HG02623 (cell line): ENCODE results near the gene FAM174C.

Experiments
- ATAC-seq: cut with Tn5 transposase; IDR thresholded peaks from one replicate; pipeline ENCODE4 v1.9.1; 2021; ENCODE audit warnings: moderate library complexity; ENCODE audit not compliant: unreplicated experiment

FAM174C gene

DNA sequence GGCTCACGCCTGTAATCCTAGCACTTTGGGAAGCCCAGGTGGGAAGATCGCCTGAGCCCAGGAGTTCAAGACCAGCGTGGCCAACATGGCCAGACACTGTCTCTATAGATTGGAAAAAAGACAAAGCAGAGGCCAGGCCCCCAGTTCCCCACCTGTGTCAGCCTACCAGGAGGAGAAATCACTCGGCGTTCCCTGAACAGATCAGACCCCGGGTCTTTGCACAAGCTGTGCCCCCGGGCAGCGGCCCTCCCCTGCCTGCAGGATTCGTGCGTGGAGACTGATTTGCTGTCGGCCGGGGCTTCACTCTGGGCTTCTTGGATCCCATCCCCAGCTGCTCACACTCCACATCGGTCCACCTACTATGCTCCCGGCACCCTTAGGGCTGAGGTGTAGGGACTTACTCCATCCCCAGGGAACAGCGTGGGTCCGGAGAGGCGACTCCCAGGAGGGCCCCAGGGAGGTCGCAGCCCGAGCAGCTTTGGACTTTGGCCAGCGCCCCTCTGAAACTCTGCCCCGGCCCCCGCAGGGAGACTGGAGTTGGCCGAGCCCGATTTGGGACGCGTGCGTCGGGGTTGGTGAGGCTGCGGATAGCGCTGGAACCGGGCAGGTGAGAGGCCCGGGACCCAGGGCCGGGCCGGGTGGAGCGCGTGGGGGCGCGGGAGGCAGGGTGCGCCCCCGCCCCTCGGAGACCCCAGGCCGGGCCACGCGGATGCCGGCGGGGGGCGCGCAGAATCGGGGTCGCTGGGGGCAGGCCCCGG, 9.8 kb downstream of the FAM174C start:
- no peak for ATAC-seq

GRCh38 chr19:1285737-1286360, 10.5 kb downstream of the FAM174C start, which contains the start of gene EFNA2:
EFNA2 (plus strand) TSS chr19:1285873; CDS start chr19:1286169, 296 bp downstream.
- ATAC-seq, result no peak

DNA sequence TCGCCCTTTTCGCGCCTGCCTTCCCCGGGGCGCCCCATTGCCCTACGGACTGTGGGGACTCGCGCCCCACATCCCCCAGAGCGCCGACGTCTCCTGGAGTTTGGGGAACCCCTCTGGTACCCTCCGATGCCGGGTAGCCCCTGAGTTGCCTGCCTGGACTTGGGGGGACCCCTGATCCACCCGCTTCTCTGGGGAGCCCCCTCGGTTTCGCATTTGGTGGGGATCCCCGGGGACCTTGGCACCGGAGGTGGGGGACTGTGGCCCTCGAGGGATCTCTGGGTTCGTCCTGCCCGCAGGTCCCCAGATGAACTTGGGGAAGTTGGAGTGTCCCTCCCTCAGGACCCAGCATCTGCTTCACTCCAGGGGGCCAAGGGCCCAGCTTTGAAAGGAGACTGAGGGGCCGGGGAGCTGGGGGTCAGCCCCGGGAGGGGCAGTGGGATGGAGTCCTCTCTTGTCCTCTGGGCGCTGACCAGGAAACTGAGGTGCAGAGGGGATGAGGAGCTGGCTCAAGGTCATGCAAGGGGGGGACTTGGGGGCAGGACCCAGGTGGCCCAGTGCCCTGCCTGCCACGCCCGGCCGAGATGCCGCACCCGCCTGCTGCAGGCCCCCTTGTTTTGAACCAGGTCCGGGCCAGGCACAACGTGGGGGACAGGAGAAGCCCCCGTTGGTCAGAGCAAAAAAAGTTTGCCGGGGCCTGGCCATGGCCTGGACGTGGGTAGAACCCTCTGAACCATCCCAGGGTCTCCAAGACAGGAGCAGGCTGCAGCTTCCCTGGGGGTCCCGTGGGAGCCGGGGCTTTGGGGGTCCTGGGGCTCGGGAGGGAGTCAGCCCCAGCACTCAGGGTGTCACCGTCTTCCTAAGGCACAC, 11.4 kb downstream of the FAM174C start:
- ATAC-seq, result no peak

- no peak for ATAC-seq
These were observed 12.3 kb downstream of the FAM174C start for GRCh38 chr19:1287354-1288225.

DNA sequence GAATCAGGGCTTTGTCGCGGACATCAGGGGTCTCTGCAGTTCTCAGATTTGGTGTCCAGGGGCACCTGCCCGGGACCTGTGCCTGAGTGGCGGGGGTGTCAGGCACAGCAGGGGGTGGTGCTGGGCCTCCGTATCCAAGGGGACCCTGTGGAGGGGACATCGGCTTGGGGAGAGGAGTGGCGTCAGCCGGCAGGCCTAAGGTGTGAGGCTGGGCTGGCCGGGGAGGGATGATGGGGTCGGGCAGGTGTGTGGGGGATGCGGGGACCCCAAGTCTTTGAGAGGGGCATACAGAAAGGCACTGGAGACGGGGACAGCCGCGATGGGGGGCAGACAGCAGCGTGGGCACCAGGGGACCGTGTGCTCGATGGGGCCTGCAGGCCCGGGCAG, 12.9 kb downstream of the FAM174C start:
- no peak for ATAC-seq

DNA sequence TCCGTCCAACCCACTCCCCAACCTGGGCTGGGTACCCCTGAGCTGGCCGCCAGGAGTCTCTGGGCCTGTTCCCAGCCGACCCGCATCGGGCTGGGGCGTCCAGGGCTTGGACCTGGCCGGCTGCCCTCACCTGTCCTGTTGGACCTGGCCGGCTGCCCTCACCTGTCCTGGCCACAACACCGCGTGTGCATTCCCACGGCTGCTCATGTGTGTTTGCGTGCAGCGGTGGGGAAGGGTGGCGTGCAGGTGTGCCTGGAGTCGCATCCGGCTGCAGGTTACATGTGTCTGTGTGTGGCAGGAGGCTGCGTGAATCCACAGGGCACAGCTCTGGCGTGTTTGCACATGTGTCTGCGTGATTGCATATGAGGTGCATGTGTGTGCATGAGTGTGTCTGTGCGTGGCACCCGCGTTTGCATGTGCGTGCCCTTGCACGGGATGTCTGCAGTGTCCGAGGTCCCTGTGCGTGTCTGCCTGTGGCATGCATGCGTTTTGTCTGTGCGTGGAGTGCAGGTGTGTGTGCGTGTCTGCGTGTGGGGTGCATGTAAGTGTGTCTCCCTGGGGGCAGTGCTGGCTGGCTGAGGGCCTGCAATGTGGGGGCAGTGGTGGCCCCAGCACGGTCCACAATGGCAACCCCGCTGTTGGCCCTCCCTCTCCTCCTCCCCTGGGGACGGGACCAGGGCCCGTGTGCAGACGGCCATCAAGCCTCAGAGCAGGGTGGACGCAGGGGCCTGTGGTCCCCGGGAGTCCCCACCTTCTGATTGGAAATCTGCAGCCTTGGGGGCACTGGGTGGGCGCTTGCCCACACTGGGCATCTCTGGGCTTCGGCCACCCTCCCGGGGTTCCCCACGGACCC, 13.7 kb downstream of the FAM174C start:
- no peak for ATAC-seq

DNA sequence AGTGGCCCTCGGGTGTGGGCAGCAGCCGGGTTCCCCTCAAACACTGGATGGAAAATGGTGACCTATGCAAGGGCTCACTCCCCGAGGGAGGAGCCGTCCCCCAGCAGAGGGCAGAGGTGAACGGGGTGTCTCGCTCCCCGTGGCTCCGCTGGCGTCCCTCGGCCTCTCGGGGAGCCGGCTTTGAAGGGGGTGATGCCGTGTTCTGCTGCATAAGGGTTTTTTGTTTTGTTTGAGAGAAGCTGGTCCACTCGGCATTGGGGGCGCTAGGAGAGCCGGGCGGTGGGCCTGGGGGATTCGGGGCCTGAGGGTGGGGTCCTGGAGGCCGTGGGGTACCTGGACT, 14.3 kb downstream of the FAM174C start:
- no peak for ATAC-seq

GRCh38 chr19:1290196-1290702, 14.9 kb downstream of the FAM174C start:
- ATAC-seq, result no peak

GRCh38 chr19:1290703-1291651, 15.6 kb downstream of the FAM174C start:
- no peak for ATAC-seq

DNA sequence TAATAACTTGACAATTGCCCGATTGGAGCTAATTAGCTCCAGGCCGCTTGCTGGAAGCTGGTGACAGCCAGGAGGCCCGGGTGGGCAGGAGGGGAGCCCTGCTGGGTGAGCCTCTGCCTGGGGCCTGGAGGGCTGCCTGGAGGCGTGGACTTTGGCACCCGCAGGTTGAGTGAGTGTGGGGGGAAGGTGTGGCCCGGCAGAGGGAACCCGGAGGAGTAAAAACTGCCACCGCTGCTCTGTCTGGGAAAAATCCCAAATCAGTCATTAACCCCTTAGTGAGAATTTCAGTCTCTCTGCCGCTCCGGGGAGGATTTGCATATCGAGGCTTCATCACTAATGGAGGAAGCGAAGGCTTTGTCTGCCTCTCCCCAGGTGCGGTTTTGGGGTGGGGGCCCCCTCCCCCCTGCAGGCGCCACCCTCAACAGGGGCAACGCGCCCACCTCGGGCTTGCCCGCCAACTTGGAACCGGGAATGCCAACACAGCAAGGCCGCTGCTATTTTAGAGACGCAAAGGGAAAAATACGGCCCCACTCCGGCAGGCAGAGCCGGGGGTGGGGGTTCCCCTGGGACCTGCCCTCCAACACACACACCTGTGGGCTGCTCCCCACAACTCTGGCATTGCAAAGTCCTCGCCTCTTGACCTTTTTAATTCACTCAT, 16.6 kb downstream of the FAM174C start:
- no peak for ATAC-seq

GRCh38 chr19:1292419-1293151, 17.3 kb downstream of the FAM174C start:
- ATAC-seq, result no peak

DNA sequence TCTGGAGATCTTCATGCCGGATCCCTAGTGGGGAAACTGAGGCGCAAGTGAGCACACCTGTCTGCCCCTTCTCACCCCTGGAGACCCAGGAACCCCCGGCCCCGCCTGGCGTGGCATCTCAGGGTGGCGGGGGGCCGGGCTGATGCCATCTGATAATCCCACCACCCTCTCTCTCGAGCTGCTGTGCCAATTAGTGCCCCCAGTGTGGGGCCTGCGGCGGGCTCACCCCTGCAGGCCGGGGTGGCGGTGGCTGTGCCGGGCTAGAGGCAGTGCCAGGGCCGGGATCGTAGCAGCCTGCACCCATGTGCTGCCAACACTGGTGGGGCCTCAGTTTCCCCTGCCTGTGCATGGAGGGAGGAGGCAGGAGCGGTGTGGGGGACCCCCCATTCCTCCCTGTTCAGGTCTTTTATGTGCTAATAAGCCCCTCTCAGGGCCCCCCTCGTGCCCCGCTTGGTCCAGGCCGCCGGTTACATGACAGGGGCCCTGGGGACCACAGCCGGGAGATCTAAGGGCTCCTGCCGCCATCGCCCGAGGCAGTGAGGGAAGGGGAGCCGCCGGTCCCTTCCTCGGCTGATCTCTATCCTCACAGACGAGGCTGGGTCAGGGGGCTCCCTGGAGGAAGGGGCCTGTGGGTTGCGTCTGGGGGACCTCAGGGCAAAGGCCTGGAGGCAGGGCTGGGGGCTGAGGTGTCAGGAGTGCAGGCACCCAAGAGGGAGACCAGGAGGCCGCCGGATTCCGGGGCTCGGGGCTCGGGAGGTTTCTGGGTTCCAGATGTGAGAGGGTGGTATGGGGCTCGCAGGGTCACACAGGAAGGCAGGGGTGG, 18.7 kb downstream of the FAM174C start:
- no peak for ATAC-seq

DNA sequence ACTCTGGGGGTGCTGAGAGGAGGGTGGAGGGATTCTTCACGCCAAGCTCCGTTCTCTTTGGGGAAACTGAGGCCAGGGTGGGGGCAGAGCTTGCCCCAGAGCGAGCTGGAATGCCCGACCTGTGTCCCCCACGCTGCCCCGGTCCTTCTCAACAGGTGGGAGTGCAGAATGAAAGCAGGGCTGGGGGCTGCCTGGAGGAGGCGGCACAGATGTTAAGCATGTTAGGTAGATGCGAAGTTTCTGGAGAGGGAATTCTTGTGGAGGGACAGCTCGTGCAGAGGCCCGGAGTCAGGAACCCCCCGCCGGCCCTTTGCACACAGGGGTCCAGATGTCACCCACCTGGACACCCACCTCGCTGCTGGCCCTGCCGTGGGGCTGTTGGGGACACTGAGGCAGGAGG, 19.4 kb downstream of the FAM174C start:
- ATAC-seq, result no peak

DNA sequence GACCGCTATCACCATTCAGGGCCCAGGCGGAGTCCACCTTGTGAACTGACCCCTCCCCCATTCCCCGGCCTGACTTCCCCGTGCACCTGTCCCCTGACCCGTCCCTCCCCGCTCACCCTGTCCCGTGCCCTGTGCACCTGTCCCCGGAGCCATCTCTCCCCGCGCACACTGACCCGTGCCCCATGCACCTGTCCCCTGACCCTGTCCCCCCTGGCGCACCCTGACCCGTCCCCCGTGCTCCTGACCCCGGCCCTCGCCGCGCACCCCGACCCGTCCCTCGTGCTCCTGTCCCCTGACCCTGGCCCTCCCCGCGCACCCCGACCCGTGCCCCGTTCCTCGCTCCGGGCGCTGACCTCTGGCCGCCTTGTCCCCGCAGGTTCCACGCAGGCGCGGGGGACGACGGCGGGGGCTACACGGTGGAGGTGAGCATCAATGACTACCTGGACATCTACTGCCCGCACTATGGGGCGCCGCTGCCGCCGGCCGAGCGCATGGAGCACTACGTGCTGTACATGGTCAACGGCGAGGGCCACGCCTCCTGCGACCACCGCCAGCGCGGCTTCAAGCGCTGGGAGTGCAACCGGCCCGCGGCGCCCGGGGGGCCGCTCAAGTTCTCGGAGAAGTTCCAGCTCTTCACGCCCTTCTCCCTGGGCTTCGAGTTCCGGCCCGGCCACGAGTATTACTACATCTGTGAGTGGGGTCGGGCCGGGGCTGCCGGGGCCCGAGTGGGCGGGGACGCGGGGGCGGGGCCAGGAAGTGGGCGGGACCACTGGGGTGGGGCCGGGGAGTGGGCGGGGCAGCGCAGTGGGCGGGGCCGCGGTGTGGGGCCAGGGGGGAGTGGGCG, 20.1 kb downstream of the FAM174C start:
- ATAC-seq, result no peak

- ATAC-seq, result no peak
These were observed 20.7 kb downstream of the FAM174C start for GRCh38 chr19:1296078-1296477.
